HepG2 (cell line): Measurements from ENCODE around the gene TGM1. TPM values are rescaled to one million over a fixed set of nuclear protein-coding genes. Genes with fewer than 3 reads are reported as not detected.

ENCODE experiments used
- ETV5 ChIP-seq: IDR thresholded peaks from 2 replicates; pipeline ENCODE4 v1.6.1; 2018; ENCODE audit warnings: missing biosample characterization, missing genetic modification reagents, inconsistent platforms, borderline replicate concordance
- FOXM1 ChIP-seq: sonication (generic); formaldehyde crosslinking; IDR thresholded peaks from 2 replicates; pipeline ENCODE4 v1.5.0; 2020; ENCODE audit warnings: missing genetic modification reagents
- HES4 ChIP-seq: sonication (generic); formaldehyde crosslinking; IDR thresholded peaks from 2 replicates; pipeline ENCODE4 v1.9.0; 2021; ENCODE audit warnings: mild to moderate bottlenecking, missing genetic modification reagents, borderline replicate concordance
- HHEX ChIP-seq: IDR thresholded peaks from 2 replicates; pipeline ENCODE4 v1.6.1; 2016; ENCODE audit warnings: control low read depth
- HNF4A ChIP-seq: sonication (generic); formaldehyde crosslinking; IDR thresholded peaks from 2 replicates; pipeline ENCODE4 v1.4.0; 2020; ENCODE audit warnings: missing genetic modification reagents
- NAIF1 ChIP-seq: sonication (generic); formaldehyde crosslinking; IDR thresholded peaks from 2 replicates; pipeline ENCODE4 v1.5.0; 2020; ENCODE audit warnings: mild to moderate bottlenecking, missing genetic modification reagents, borderline replicate concordance
- NR2F1 ChIP-seq, 2 experiments: fragments of 450-650 bp in 1 of 2; formaldehyde crosslinking in 1 of 2; IDR thresholded peaks; 2 replicates each; pipeline versions ENCODE4 v1.5.0 to v1.6.1; 2016 to 2020; ENCODE audit warnings: mild to moderate bottlenecking in 1 of 2, missing compliant biosample characterization in 1 of 2, missing genetic modification reagents in 1 of 2, moderate library complexity in 1 of 2
- STAT6 ChIP-seq: sonication (generic); formaldehyde crosslinking; IDR thresholded peaks from 2 replicates; pipeline ENCODE4 v1.4.0; 2020; ENCODE audit warnings: missing genetic modification reagents, mild to moderate bottlenecking, borderline replicate concordance
- TEF ChIP-seq: sonication (generic); formaldehyde crosslinking; IDR thresholded peaks from 2 replicates; pipeline ENCODE4 v1.5.0; 2020; ENCODE audit warnings: missing genetic modification reagents
- ZBTB46 ChIP-seq: sonication (generic); formaldehyde crosslinking; IDR thresholded peaks from 2 replicates; pipeline ENCODE4 v1.4.0; 2020; ENCODE audit warnings: mild to moderate bottlenecking, missing genetic modification reagents, borderline replicate concordance
- ZNF646 ChIP-seq: sonication (generic); formaldehyde crosslinking; IDR thresholded peaks from 2 replicates; pipeline ENCODE4 v1.9.0; 2021; ENCODE audit warnings: mild to moderate bottlenecking, missing genetic modification reagents
- polyA plus RNA-seq, 8 experiments: library from polyadenylated mRNA; depleted of rRNA in 3 of 8; stranded (reverse) in 7 of 8; unstranded in 1 of 8; fragments of >200 nt; fragmentation: Illumina TruSeq in 4 of 8; extraction: Trizol in 4 of 8; gene quantifications; 2 replicates each; pipeline versions ENCODE4 v1.2.1 to v1.2.3, GENCODE V29; 2011 to 2016; ENCODE audit warnings: low read depth in 4 of 8, missing spikeins in 1 of 8, mixed read lengths in 1 of 8; ENCODE audit not compliant: insufficient read depth in 1 of 8
- total RNA-seq, 5 experiments: library from RNA; depleted of rRNA; stranded (reverse); fragments of >200 nt; fragmentation: Illumina TruSeq; extraction: Trizol; gene quantifications; 2 replicates each; pipeline ENCODE4 v1.2.3, GENCODE V29; 2016; ENCODE audit warnings: low read depth in 1 of 5

The TGM1 gene
- total and polyA plus RNA-seq, 2 of the 13 experiments (the other 11 are each of a cell fraction or from before 2014, with no cell fraction given): 3.2 to 10.6 TPM

GRCh38 chr14:24296341-24297157 is 33.6 kb upstream of the TGM1 start (continued):
- no peak for TF ChIP-seq ZNF646
- no peak for TF ChIP-seq HNF4A (CRISPR knock-in tag)
- 0 out of 4 replicates have a peak, but pooled peaks of 1 of the 2 experiments have one; percentile 9 for TF ChIP-seq NR2F1 (CRISPR knock-in tag; IDR thresholded peaks at IDR 0.05)
- TF ChIP-seq ZBTB46: no peak
- no peak for TF ChIP-seq TEF (CRISPR knock-in tag)
- TF ChIP-seq FOXM1 (CRISPR knock-in tag): no peak
- no peak for TF ChIP-seq HHEX (CRISPR knock-in tag)
- no peak for TF ChIP-seq NAIF1
- TF ChIP-seq STAT6 (CRISPR knock-in tag): no peak
- TF ChIP-seq ETV5 (CRISPR knock-in tag): no peak; the same call in 1 of the 2 replicates
- TF ChIP-seq HES4 (CRISPR knock-in tag): no peak; the same call in 1 of the 2 replicates
